Measurements from ENCODE around the gene DSCAM. TPM values are rescaled to one million over a fixed set of nuclear protein-coding genes. Genes with fewer than 3 reads are reported as not detected.

Gene DSCAM
- total RNA-seq, 1 donor from 2014 or later: 0.36 TPM

- no peak for DNase-seq (ENCODE audit: low spot score)
- intact Hi-C loops (cut with DNase I): no loop called here
- no peak for ATAC-seq
Observed at GRCh38 chr21:40153351-40153750, 693.6 kb downstream of the DSCAM start.

GRCh38 chr21:40152476-40152875 lies 694.5 kb downstream of the DSCAM start:
- intact Hi-C loops (cut with DNase I): no loop called here
- ATAC-seq (no peak), DNase-seq (ENCODE audit: low spot score) (no peak)

GRCh38 chr21:40151611-40152010 lies 695.3 kb downstream of the DSCAM start:
- no peak for ATAC-seq
- intact Hi-C loops (cut with DNase I): no loop called here

GRCh38 chr21:40146216-40146837 lies 700.6 kb downstream of the DSCAM start:
- ATAC-seq: no peak
- no peak for DNase-seq (ENCODE audit: low spot score)
- intact Hi-C loops (cut with DNase I): no loop called here

More at GRCh38 chr21:40151611-40152010, 695.3 kb downstream of the DSCAM start:
- DNase-seq (ENCODE audit: low spot score): no peak

GRCh38 chr21:40143822-40144525 lies 703.0 kb downstream of the DSCAM start:
- ATAC-seq (peak; percentile 80), DNase-seq (ENCODE audit: low spot score) (peak; percentile 81)
- intact Hi-C loops (cut with DNase I): loop anchor here (5.0 kb wide), 1 partner anchor 928 kb away; no protein-coding TSS in a partner anchor

GRCh38 chr21:40141621-40142020 lies 705.3 kb downstream of the DSCAM start:
- DNase-seq (ENCODE audit: low spot score) (no peak), ATAC-seq (no peak)
- intact Hi-C loops (cut with DNase I): loop anchor here (5.0 kb wide), 1 partner anchor 931 kb away; no protein-coding TSS in a partner anchor

- ATAC-seq (no peak), DNase-seq (ENCODE audit: low spot score) (no peak)
Observed at GRCh38 chr21:40140675-40141074, 706.3 kb downstream of the DSCAM start.

GRCh38 chr21:40139636-40140035 lies 707.3 kb downstream of the DSCAM start:
- intact Hi-C loops (cut with DNase I): loop anchor here (5.0 kb wide), 1 partner anchor 933 kb away; no protein-coding TSS in a partner anchor
- DNase-seq (ENCODE audit: low spot score) (no peak), ATAC-seq (no peak)

More at GRCh38 chr21:40140675-40141074, 706.3 kb downstream of the DSCAM start:
- intact Hi-C loops (cut with DNase I): loop anchor here (5.0 kb wide), 1 partner anchor 932 kb away; no protein-coding TSS in a partner anchor

GRCh38 chr21:40136571-40136970 lies 710.4 kb downstream of the DSCAM start:
- DNase-seq (ENCODE audit: low spot score) (no peak), ATAC-seq (no peak)
- intact Hi-C loops (cut with DNase I): no loop called here

- intact Hi-C loops (cut with DNase I): no loop called here
- ATAC-seq: no peak
- DNase-seq (ENCODE audit: low spot score): no peak
Observed at GRCh38 chr21:40134731-40135492, 712.0 kb downstream of the DSCAM start.

GRCh38 chr21:40130476-40130875 lies 716.5 kb downstream of the DSCAM start:
- intact Hi-C loops (cut with DNase I): no loop called here
- ATAC-seq: no peak
- DNase-seq (ENCODE audit: low spot score): no peak

GRCh38 chr21:40129809-40130208 lies 717.1 kb downstream of the DSCAM start:
- no peak for DNase-seq (ENCODE audit: low spot score)
- no peak for ATAC-seq
- intact Hi-C loops (cut with DNase I): loop anchor here (10.0 kb wide), 1 partner anchor 265 kb away; the partner anchor contains the start of gene PCP4

- ATAC-seq (no peak), DNase-seq (ENCODE audit: low spot score) (no peak)
- intact Hi-C loops (cut with DNase I): loop anchor here (10.0 kb wide), 1 partner anchor 264 kb away; the partner anchor contains the start of gene PCP4
Observed at GRCh38 chr21:40128891-40129290, 718.1 kb downstream of the DSCAM start.

GRCh38 chr21:40120940-40121575 lies 725.9 kb downstream of the DSCAM start:
- ATAC-seq (no peak), DNase-seq (ENCODE audit: low spot score) (no peak)
- intact Hi-C loops (cut with DNase I): loop anchor here (10.0 kb wide), 1 partner anchor 256 kb away; the partner anchor contains the start of gene PCP4

GRCh38 chr21:40118527-40118926 lies 728.4 kb downstream of the DSCAM start:
- intact Hi-C loops (cut with DNase I): no loop called here
- DNase-seq (ENCODE audit: low spot score) (no peak), ATAC-seq (no peak)

- DNase-seq (ENCODE audit: low spot score): no peak
- no peak for ATAC-seq
- intact Hi-C loops (cut with DNase I): no loop called here
Observed at GRCh38 chr21:40117236-40117635, 729.7 kb downstream of the DSCAM start.

GRCh38 chr21:40115775-40116174 lies 731.2 kb downstream of the DSCAM start:
- no peak for DNase-seq (ENCODE audit: low spot score)
- intact Hi-C loops (cut with DNase I): no loop called here
- ATAC-seq: no peak

GRCh38 chr21:40102682-40103081 lies 744.3 kb downstream of the DSCAM start:
- intact Hi-C loops (cut with DNase I): no loop called here
- no peak for ATAC-seq

GRCh38 chr21:40099809-40100208 lies 747.1 kb downstream of the DSCAM start:
- intact Hi-C loops (cut with DNase I): no loop called here
- ATAC-seq (no peak), DNase-seq (ENCODE audit: low spot score) (no peak)

More at GRCh38 chr21:40102682-40103081, 744.3 kb downstream of the DSCAM start:
- DNase-seq (ENCODE audit: low spot score): no peak

Measured in sciatic nerve (tissue), 2 donors.